ENCODE results near the gene CCNY.

The CCNY gene

DNA sequence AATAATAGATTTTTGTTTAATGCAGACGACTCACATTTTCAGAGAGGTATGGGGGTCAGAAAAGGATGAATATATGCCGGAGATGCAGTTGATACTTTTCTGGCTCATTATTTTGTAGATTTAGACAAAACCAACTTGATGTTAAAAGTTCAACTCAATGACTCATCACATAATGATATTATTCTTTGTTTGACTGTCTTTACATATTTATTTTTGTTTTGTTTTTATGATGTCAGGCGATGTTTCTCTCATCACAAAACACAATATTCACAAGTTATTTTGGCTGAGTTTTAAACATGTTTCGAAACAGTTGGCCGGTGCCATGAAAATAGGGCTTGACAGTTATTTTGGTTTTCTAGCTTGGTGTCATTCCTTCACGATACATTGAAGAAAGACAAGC is 270.1 kb downstream of the CCNY start:
- no peak overlapping the region for H3K4me3 ChIP-seq (ENCODE audit: low read depth, low read length)
- DNase-seq (ENCODE audit: low read depth) = peak; percentile 1
- TF ChIP-seq, protein P1, sequence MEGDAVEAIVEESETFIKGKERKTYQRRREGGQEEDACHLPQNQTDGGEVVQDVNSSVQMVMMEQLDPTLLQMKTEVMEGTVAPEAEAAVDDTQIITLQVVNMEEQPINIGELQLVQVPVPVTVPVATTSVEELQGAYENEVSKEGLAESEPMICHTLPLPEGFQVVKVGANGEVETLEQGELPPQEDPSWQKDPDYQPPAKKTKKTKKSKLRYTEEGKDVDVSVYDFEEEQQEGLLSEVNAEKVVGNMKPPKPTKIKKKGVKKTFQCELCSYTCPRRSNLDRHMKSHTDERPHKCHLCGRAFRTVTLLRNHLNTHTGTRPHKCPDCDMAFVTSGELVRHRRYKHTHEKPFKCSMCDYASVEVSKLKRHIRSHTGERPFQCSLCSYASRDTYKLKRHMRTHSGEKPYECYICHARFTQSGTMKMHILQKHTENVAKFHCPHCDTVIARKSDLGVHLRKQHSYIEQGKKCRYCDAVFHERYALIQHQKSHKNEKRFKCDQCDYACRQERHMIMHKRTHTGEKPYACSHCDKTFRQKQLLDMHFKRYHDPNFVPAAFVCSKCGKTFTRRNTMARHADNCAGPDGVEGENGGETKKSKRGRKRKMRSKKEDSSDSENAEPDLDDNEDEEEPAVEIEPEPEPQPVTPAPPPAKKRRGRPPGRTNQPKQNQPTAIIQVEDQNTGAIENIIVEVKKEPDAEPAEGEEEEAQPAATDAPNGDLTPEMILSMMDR (IDR thresholded peaks at IDR 0.05; ENCODE audit: low read depth, low read length, missing control alignments) = no peak
- in situ Hi-C loops (cut with HindIII; ENCODE audit: low sequenced_read_pairs) = no loop called here

DNA sequence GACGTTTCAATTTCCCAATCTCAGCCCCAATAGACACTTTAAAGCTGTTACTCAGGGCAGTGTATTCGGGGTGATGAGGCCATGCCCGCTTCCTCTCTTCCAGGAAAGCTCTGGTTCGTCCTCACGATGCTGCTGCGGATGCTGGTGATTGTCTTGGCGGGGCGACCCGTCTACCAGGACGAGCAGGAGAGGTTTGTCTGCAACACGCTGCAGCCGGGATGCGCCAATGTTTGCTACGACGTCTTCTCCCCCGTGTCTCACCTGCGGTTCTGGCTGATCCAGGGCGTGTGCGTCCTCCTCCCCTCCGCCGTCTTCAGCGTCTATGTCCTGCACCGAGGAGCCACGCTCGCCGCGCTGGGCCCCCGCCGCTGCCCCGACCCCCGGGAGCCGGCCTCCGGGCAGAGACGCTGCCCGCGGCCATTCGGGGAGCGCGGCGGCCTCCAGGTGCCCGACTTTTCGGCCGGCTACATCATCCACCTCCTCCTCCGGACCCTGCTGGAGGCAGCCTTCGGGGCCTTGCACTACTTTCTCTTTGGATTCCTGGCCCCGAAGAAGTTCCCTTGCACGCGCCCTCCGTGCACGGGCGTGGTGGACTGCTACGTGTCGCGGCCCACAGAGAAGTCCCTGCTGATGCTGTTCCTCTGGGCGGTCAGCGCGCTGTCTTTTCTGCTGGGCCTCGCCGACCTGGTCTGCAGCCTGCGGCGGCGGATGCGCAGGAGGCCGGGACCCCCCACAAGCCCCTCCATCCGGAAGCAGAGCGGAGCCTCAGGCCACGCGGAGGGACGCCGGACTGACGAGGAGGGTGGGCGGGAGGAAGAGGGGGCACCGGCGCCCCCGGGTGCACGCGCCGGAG is 271.4 kb downstream of the CCNY start:
- H3K4me3 ChIP-seq (ENCODE audit: low read depth, low read length) = peak overlapping the region; percentile 35
- no peak for DNase-seq (ENCODE audit: low read depth)
- in situ Hi-C loops (cut with HindIII; ENCODE audit: low sequenced_read_pairs) = no loop called here
- TF ChIP-seq, protein P1 (IDR thresholded peaks at IDR 0.05; ENCODE audit: low read depth, low read length, missing control alignments) = no peak

DNA sequence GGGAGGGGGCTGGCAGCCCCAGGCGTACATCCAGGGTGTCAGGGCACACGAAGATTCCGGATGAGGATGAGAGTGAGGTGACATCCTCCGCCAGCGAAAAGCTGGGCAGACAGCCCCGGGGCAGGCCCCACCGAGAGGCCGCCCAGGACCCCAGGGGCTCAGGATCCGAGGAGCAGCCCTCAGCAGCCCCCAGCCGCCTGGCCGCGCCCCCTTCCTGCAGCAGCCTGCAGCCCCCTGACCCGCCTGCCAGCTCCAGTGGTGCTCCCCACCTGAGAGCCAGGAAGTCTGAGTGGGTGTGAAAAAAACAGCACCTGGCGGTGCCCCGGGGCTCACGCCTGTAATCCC is 272.0 kb downstream of the CCNY start:
- no peak for DNase-seq (ENCODE audit: low read depth)
- TF ChIP-seq, protein P1 (IDR thresholded peaks at IDR 0.05; ENCODE audit: low read depth, low read length, missing control alignments) = no peak
- peak overlapping the region; percentile 35 for H3K4me3 ChIP-seq (ENCODE audit: low read depth, low read length)
- in situ Hi-C loops (cut with HindIII; ENCODE audit: low sequenced_read_pairs) = no loop called here

DNA sequence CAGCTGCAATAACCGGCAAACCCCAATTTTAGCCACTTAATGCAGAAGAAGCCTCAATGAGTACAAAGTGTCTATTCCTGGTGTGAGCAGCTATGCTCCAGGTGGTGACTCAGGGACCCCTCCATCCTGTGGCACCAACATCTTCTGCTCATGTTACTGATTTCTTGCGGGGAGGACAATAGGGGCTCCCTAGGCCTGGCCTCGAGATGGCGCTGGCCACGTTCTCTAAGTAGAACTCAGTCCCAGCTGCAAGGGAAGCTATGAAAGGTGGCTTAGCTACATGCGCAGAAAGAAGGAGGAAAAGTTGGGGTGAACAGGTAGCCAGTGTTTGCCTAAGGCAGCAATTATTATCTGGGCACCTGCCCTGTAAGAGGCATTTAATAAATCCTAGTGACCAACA is 275.4 kb downstream of the CCNY start:
- TF ChIP-seq, protein P1 (IDR thresholded peaks at IDR 0.05; ENCODE audit: low read depth, low read length, missing control alignments) = no peak
- no peak for DNase-seq (ENCODE audit: low read depth)
- in situ Hi-C loops (cut with HindIII; ENCODE audit: low sequenced_read_pairs) = no loop called here
- no peak overlapping the region for H3K4me3 ChIP-seq (ENCODE audit: low read depth, low read length)

DNA sequence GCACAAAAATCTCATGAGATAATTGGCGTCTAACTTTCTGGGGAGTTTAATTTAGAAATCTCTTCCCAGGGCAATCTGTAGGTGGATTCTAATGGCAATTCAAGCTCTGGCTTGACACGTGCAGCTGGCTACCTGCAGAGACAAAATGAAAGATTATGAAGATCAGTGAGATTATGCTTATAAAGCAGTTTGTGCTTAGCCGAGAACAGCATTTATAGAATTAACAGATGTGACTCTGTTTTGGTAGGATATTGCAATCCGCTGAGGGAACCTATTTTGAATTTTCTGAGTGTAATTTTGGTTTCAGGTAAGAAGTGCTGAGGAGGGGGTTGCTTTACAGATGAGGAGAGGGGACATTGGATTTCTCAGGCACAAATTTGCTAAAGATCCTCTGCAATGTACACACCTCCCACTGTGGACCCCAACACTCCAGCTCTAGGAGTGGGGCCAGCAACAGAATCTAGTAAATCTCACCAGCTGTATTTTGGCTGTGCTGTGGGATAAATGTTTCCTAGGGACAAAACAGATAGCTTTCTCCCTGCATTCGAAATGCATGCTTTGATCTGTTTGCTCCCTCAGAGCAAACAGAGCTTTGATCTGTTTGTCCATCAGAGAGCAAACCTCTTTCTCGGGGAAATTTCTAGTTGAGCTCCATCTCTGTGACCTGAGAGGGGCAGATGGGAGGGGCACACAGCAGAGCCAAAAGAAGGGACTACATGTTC is 276.2 kb downstream of the CCNY start:
- in situ Hi-C loops (cut with HindIII; ENCODE audit: low sequenced_read_pairs) = no loop called here
- H3K4me3 ChIP-seq (ENCODE audit: low read depth, low read length) = no peak overlapping the region
- TF ChIP-seq, protein P1 (IDR thresholded peaks at IDR 0.05; ENCODE audit: low read depth, low read length, missing control alignments) = no peak
- DNase-seq (ENCODE audit: low read depth) = no peak

DNA sequence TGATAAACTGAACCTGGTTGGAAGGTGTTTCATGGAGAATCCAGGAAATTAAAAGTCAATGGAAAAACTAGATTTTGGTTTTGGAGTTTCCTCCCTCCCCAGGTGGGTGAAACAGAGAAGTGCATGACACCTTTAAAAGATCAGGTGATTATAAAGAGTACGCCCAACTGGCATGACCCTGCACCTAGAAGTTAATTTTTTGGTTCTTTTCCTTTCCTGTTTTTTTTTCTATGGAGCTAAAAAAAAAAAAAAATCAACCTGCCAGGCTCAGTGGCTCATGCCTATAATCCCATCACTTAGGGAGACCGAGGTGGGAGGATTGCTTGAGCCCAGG is 276.8 kb downstream of the CCNY start:
- no peak overlapping the region for H3K4me3 ChIP-seq (ENCODE audit: low read depth, low read length)
- DNase-seq (ENCODE audit: low read depth) = no peak
- TF ChIP-seq, protein P1 (IDR thresholded peaks at IDR 0.05; ENCODE audit: low read depth, low read length, missing control alignments) = no peak
- in situ Hi-C loops (cut with HindIII; ENCODE audit: low sequenced_read_pairs) = no loop called here
